Activated CD4-positive, alpha-beta T cell treated with anti-CD3 and anti-CD28 coated beads, Interleukin-10, Interleukin-2, amounts not matched to agents 100 ng/mL and 50 ng/mL, durations not matched to agents 16 hours and 8 hours (primary cell): Measurements from ENCODE around the gene UGT1A3.

Experiments
- DNase-seq: peaks from one replicate; pipeline ENCODE4 v3.0.0-alpha.2; 2020

UGT1A3 gene

GRCh38 chr2:233818639-233819621, 90.1 kb downstream of the UGT1A3 start:
- DNase-seq = no peak

- no peak for DNase-seq
Measured at GRCh38 chr2:233819884-233820773, 91.3 kb downstream of the UGT1A3 start.

- DNase-seq = no peak
Measured at GRCh38 chr2:233820774-233821105, 91.9 kb downstream of the UGT1A3 start.

GRCh38 chr2:233821196-233821595, 92.4 kb downstream of the UGT1A3 start:
- DNase-seq = no peak

DNA sequence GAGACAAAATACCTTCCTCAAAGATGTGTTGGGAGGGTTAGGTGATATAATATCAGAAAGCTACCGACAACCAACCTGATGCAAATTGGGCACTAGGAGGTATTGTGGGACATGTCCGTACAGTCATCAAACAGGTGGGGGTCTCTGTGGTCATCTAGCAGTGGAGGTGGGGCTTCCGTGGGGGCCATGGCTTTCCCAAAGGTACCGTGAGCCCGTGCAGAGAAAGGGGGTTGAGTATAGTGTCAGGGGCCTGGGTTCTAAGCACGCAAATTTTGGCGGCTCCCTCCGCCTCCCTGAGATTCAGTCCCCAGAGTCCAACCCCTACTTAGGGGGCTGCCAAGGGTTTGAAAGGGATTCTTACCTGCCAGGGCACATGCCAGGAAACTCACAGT, 92.9 kb downstream of the UGT1A3 start:
- DNase-seq = no peak

DNA sequence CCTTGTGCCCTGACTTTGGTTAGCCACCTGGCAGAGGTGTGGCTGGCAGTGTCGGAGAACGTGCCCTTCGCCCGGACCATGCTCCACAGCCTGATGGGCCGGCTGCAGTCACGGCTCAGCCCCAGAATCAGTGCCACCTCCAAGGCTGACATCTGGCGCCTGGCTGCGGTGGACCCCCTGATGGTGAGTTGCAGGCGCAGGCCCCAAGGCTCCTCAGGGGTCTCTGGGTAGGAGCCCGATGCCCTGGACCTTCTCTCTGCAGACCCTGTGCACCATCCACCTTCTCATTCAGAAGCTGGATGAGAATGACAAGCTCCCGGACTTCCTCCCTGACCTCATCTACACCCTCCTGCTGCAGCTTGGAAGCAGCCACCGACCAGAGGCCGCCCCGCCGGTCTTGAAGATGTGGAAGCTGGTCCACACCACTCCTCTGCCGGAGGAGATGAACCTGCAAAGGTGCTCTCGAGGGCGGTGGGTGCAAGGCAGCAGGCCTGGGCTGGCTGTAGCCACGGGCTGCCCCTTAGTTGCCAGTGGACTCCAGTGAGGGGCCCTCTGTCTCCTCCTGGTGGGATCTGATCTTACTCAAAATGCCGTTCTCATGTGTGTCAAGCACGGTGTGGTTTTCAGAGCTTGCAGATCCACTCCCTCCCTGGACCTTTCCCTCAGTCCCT, 93.4 kb downstream of the UGT1A3 start:
- no peak for DNase-seq
